Astrocyte of the cerebellum (primary cell): Measurements from ENCODE around the gene SETDB2.

ENCODE experiments used
- DNase-seq: peaks from one replicate; pipeline ENCODE4 v3.0.0-alpha.2; 2011; ENCODE audit warnings: low read depth
- H3K4me3 ChIP-seq: 2 replicates; pipeline ENCODE4 v1.5.1; 2011; ENCODE audit warnings: mild to moderate bottlenecking, low read depth, low read length, moderate library complexity
- CTCF ChIP-seq: IDR thresholded peaks from 2 replicates; pipeline ENCODE4 v1.5.1; 2012; ENCODE audit warnings: low read length, low read depth, moderate library complexity, mild to moderate bottlenecking; ENCODE audit errors: missing control alignments
- in situ Hi-C: cut with HindIII; loops from 2 replicates; pipeline ENCODE4 v1.10.0; 2017; ENCODE audit warnings: low sequenced_read_pairs

SETDB2 gene

GRCh38 chr13:49517461-49517860 lies 73.4 kb downstream of the SETDB2 start:
- H3K4me3 ChIP-seq = no peak overlapping the region
- no peak for DNase-seq
- TF ChIP-seq CTCF = peak; percentile 52
- in situ Hi-C loops = no loop called here

- in situ Hi-C loops = no loop called here
- no peak overlapping the region for H3K4me3 ChIP-seq
- DNase-seq = no peak
- TF ChIP-seq CTCF = no peak
Measured at GRCh38 chr13:49521224-49521623, 77.2 kb downstream of the SETDB2 start.

- in situ Hi-C loops = no loop called here
- no peak for DNase-seq
- no peak overlapping the region for H3K4me3 ChIP-seq
- no peak for TF ChIP-seq CTCF
Measured at GRCh38 chr13:49524740-49525501, 80.8 kb downstream of the SETDB2 start.

GRCh38 chr13:49527123-49527522 lies 83.0 kb downstream of the SETDB2 start:
- no peak for TF ChIP-seq CTCF
- DNase-seq = no peak
- in situ Hi-C loops = no loop called here
- H3K4me3 ChIP-seq = no peak overlapping the region

DNA sequence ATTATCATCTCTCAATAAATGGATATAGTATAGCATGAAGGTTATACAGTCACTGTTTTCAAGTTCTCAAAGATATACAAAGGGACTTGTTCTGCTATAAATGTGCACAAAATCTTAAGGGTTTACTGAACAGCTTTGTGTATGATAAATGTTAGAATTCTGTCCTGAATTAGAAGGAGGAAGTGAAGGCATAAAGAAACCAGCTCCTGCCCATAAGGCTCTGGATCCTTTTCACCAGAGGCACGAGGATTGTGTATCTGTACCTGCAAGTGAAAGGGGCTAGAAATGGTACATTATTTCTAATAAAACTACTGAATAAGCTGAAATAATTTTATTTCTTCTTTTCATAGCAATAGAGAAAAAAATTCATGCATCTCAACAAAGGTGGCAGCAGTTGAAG lies 84.1 kb downstream of the SETDB2 start:
- DNase-seq = no peak
- in situ Hi-C loops = no loop called here
- H3K4me3 ChIP-seq = no peak overlapping the region
- no peak for TF ChIP-seq CTCF

- H3K4me3 ChIP-seq = no peak overlapping the region
- DNase-seq = no peak
- no peak for TF ChIP-seq CTCF
- in situ Hi-C loops = no loop called here
Measured at GRCh38 chr13:49530457-49530856, 86.4 kb downstream of the SETDB2 start.

DNA sequence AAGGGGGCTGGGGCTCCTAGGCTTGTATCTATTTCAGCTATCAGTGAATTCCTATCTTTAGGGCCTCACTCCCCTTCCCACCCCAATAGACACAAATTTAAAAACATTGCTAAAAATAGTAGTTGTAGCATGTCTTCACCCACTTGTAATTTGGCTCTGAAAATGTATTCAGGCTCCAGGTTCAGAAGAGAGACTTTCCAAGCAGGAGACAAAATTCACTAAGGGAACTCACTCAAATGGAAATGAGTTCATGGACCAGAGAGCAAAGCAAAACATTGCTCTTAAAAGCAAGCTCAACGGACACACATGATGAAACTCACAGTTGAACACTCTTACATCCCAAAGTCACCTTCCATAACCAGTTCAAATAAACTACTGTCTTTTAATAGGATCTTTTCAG lies 88.5 kb downstream of the SETDB2 start:
- DNase-seq = no peak
- no peak for TF ChIP-seq CTCF
- H3K4me3 ChIP-seq = no peak overlapping the region
- in situ Hi-C loops = no loop called here
